B cell (primary cell): ENCODE data around the gene RUVBL1. TPM values are rescaled to one million over a fixed set of nuclear protein-coding genes. Genes with fewer than 3 reads are reported as not detected.

ENCODE experiments used
- ATAC-seq: fragments of 200-7000 bp; cut with Tn5 transposase; one replicate; pipeline ENCODE4 v1.10.0; 2021; ENCODE audit warnings: low read depth, mild to moderate bottlenecking, moderate number of reproducible peaks, moderate library complexity
- CTCF ChIA-PET: fragments of 350-600 bp; sonication (Branson Sonifier 250); formaldehyde crosslinking; loops from one replicate; lab custom pipeline; 2021; ENCODE audit warnings: antibody characterized with exemption, inconsistent platforms; lab: Charles Lee
- POLR2A ChIA-PET: fragments of 350-600 bp; sonication (Branson Sonifier 250); formaldehyde crosslinking; loops from one replicate; lab custom pipeline; 2021; ENCODE audit warnings: antibody characterized with exemption; lab: Charles Lee
- DNase-seq: peaks from one replicate; pipeline ENCODE4 v3.0.0; 2013
- H2AFZ ChIP-seq: 2 replicates; pipeline ENCODE4 v1.6.1; 2012; ENCODE audit warnings: mild to moderate bottlenecking, low read depth, low read length; ENCODE audit not compliant: insufficient read depth, poor library complexity, severe bottlenecking
- H3K27ac ChIP-seq, 2 donors: 1 replicate in 1 of 2; 2 replicates in 1 of 2; pipeline ENCODE4 v1.5.1; 2012 to 2013; ENCODE audit warnings: low read length in 2 of 2, mild to moderate bottlenecking in 2 of 2, moderate library complexity in 1 of 2
- H3K27me3 ChIP-seq, 4 experiments: fragments of 200-600 bp in 1 of 4; sonication (generic) in 1 of 4; replicated peaks in 1 of 4; 1 replicate in 2 of 4; 2 replicates in 2 of 4; pipeline versions ENCODE4 v1.6.1 to v1.7.0; 2013 to 2016; ENCODE audit warnings: low read length in 3 of 4, mild to moderate bottlenecking in 2 of 4, mixed read lengths in 1 of 4, moderate library complexity in 1 of 4; ENCODE audit not compliant: insufficient read depth in 4 of 4, control insufficient read depth in 3 of 4; ENCODE audit errors: control extremely low read depth in 1 of 4
- H3K36me3 ChIP-seq, 2 experiments: replicated peaks in 1 of 2; 1 replicate in 1 of 2; 2 replicates in 1 of 2; pipeline versions ENCODE4 v1.6.1 to v1.7.1; 2013; ENCODE audit warnings: low read length in 1 of 2; ENCODE audit not compliant: insufficient read depth in 2 of 2, control insufficient read depth in 1 of 2; ENCODE audit errors: control extremely low read depth in 1 of 2, extremely low read depth in 1 of 2
- H3K4me1 ChIP-seq, 2 donors: fragments of 200-600 bp in 1 of 2; sonication (generic) in 1 of 2; 1 replicate in 1 of 2; 2 replicates in 1 of 2; pipeline versions ENCODE4 v1.5.1 to v1.6.1; 2013 to 2017; ENCODE audit warnings: low read length in 2 of 2; ENCODE audit not compliant: control insufficient read depth in 2 of 2, insufficient read depth in 2 of 2
- H3K4me2 ChIP-seq: replicated peaks from 2 replicates; pipeline ENCODE3; 2012; ENCODE audit warnings: mild to moderate bottlenecking, low read depth, low read length; ENCODE audit not compliant: poor library complexity, severe bottlenecking
- H3K4me3 ChIP-seq, 5 experiments: fragments of 200-600 bp in 1 of 5; sonication (generic) in 1 of 5; 1 replicate in 3 of 5; 2 replicates in 2 of 5; pipeline versions ENCODE4 v1.5.1 to v1.7.0; 2011 to 2016; ENCODE audit warnings: low read length in 4 of 5, mild to moderate bottlenecking in 4 of 5, low read depth in 2 of 5, control low read depth in 1 of 5, moderate library complexity in 1 of 5; ENCODE audit not compliant: insufficient read depth in 1 of 5; ENCODE audit errors: control extremely low read depth in 1 of 5, extremely low read depth in 1 of 5
- H3K79me2 ChIP-seq: fragments of 200-600 bp; sonication (generic); one replicate; pipeline ENCODE4 v1.6.0; 2016; ENCODE audit warnings: low read length; ENCODE audit not compliant: control insufficient read depth, insufficient read depth
- H3K9ac ChIP-seq: fragments of 200-600 bp; sonication (generic); 2 replicates; pipeline ENCODE4 v1.6.1; 2017; ENCODE audit warnings: mild to moderate bottlenecking, low read length, moderate library complexity
- H3K9me3 ChIP-seq, 3 donors: one replicate each; pipeline versions ENCODE4 v1.6.1 to v1.7.1; 2013; ENCODE audit warnings: low read length in 2 of 3; ENCODE audit not compliant: control insufficient read depth in 2 of 3, insufficient read depth in 1 of 3; ENCODE audit errors: control extremely low read depth in 1 of 3
- H4K20me1 ChIP-seq: 2 replicates; pipeline ENCODE4 v1.6.0; 2012; ENCODE audit warnings: mild to moderate bottlenecking, low read length; ENCODE audit not compliant: insufficient read depth, control insufficient read depth, poor library complexity, severe bottlenecking
- H3K27ac Mint-ChIP-seq: one replicate; pipeline ENCODE4 v1.8.0; 2021; ENCODE audit warnings: mixed read lengths
- H3K27me3 Mint-ChIP-seq: one replicate; pipeline ENCODE4 v1.8.0; 2021; ENCODE audit warnings: mixed read lengths
- H3K4me1 Mint-ChIP-seq: one replicate; pipeline ENCODE4 v1.8.0; 2021; ENCODE audit warnings: mixed read lengths
- H3K4me3 Mint-ChIP-seq: one replicate; pipeline ENCODE4 v1.8.0; 2021; ENCODE audit warnings: mixed read lengths
- H3K9me3 Mint-ChIP-seq: one replicate; pipeline ENCODE4 v1.8.0; 2022; ENCODE audit warnings: mixed read lengths; ENCODE audit not compliant: insufficient read depth
- CTCF ChIP-seq: fragments of 200-600 bp; IDR thresholded peaks from one replicate; pipeline ENCODE4 v1.8.0; 2022; ENCODE audit warnings: antibody characterized with exemption, mild to moderate bottlenecking
- EZH2 ChIP-seq: IDR thresholded peaks from 2 replicates; pipeline ENCODE4 v1.6.1; 2012; ENCODE audit warnings: borderline replicate concordance, low read depth, mild to moderate bottlenecking, moderate library complexity, low read length; ENCODE audit not compliant: insufficient read depth, poor library complexity, severe bottlenecking
- WGBS: methylation state at CpG from one replicate; pipeline ENCODE4 v1.1.5; 2013; ENCODE audit warnings: missing lambda C conversion rate; ENCODE audit not compliant: insufficient coverage; 5-methylcytosine and 5-hydroxymethylcytosine counted together
- intact Hi-C: fragments of 100-400 bp; cut with micrococcal nuclease; formaldehyde crosslinking; loops from one replicate; pipeline ENCODE4 v1.10.0; 2022
- polyA plus RNA-seq: library from polyadenylated mRNA; depleted of rRNA; stranded (reverse); fragments of >200 nt; gene quantifications from 2 replicates; pipeline ENCODE4 v1.2.3, GENCODE V29; 2012
- total RNA-seq, 2 donors: library from RNA; stranded (reverse); fragments of 120-200 nt in 1 of 2; gene quantifications; 1 replicate in 1 of 2; 2 replicates in 1 of 2; pipeline versions ENCODE4 v1.2.3 to v1.2.4, GENCODE V29; 2013 to 2022

The RUVBL1 gene
- total and polyA plus RNA-seq, 2 donors (not counting 1 experiment from before 2014, with no cell fraction given): 20.4 to 20.5 TPM

- POLR2A ChIA-PET: no interaction called here
- TF ChIP-seq CTCF: no peak
- no peak for TF ChIP-seq EZH2
- ATAC-seq (no peak), DNase-seq (no peak)
- Mint-ChIP-seq H3K27ac (no peak overlapping the region), H3K27me3 (peaks cover 20% of the 10 kb centered on the region), H3K4me3 (no peak overlapping the region), H3K4me1 (no peaks in the 10 kb centered on the region), H3K9me3 (no peaks in the 10 kb centered on the region)
- Histone ChIP-seq H3K4me2 (no peak overlapping the region), H3K9ac (no peak overlapping the region), H3K36me3 (no peaks in the 10 kb centered on the region), H3K27me3 (peaks cover 0 to 9% (median under 1%) of the 10 kb centered on the region in 4 experiments), H3K4me1 (no peaks in the 10 kb centered on the region), H3K27ac (no peak overlapping the region), H4K20me1 (no peaks in the 10 kb centered on the region), H3K9me3 (no peaks in the 10 kb centered on the region), H3K4me3 (no peak overlapping the region), H2AFZ (no peak overlapping the region), H3K79me2 (no peaks in the 10 kb centered on the region)
- 100% methylated on average over 1 of the region's 1 CpG for WGBS
- intact Hi-C loops: no loop called here
- CTCF ChIA-PET: interaction anchor here (1.2 kb wide), 1 partner anchor 466 kb away, joined by 3 read pairs; no protein-coding TSS in a partner anchor
Observed at GRCh38 chr3:128040660-128041059, 83.0 kb downstream of the RUVBL1 start.

- no peak overlapping the region for H3K27ac ChIP-seq
- H3K27ac Mint-ChIP-seq: no peak overlapping the region
- H3K9me3 ChIP-seq: no peaks in the 10 kb centered on the region
- ChIA-PET CTCF (no interaction called here), POLR2A (no interaction called here)
- H3K36me3 ChIP-seq: no peaks in the 10 kb centered on the region
- 67% methylated on average over 1 of the region's 3 CpGs for WGBS
- H3K4me3 Mint-ChIP-seq: no peak overlapping the region
- no peak for DNase-seq
- intact Hi-C loops: no loop called here
- H3K9me3 Mint-ChIP-seq: no peaks in the 10 kb centered on the region
- H3K4me1 ChIP-seq: no peaks in the 10 kb centered on the region
- H3K27me3 ChIP-seq: peaks cover 0 to 13% (median 2%) of the 10 kb centered on the region in 4 experiments
- no peak overlapping the region for H3K4me2 ChIP-seq
- no peak overlapping the region for H2AFZ ChIP-seq
- no peaks in the 10 kb centered on the region for H3K79me2 ChIP-seq
- H3K4me3 ChIP-seq: no peak overlapping the region
- H3K27me3 Mint-ChIP-seq: peaks cover 24% of the 10 kb centered on the region
- TF ChIP-seq EZH2: no peak
- TF ChIP-seq CTCF: no peak
- no peak overlapping the region for H3K9ac ChIP-seq
- no peaks in the 10 kb centered on the region for H4K20me1 ChIP-seq
- H3K4me1 Mint-ChIP-seq: no peaks in the 10 kb centered on the region
- ATAC-seq: no peak
Observed at GRCh38 chr3:128040041-128040440, 83.6 kb downstream of the RUVBL1 start.
